Esophagus muscularis mucosa (tissue), 4 donors: ENCODE measurements around the gene MAN1B1.

Source experiments
- EP300 ChIP-seq: sonication (generic); formaldehyde crosslinking; IDR thresholded peaks from one replicate; pipeline ENCODE4 v1.6.1; 2017; ENCODE audit warnings: antibody characterized with exemption
- POLR2A ChIP-seq: fragments of 450-650 bp; IDR thresholded peaks from one replicate; pipeline ENCODE4 v1.6.1; 2017; ENCODE audit warnings: antibody characterized with exemption, moderate library complexity, mild to moderate bottlenecking, low read depth
- POLR2AphosphoS5 ChIP-seq, 2 donors: sonication (generic); formaldehyde crosslinking; IDR thresholded peaks; one replicate each; pipeline ENCODE4 v1.6.1; 2017; ENCODE audit warnings: antibody characterized with exemption in 2 of 2
- TF ChIP-seq, protein P1 (sequence below), 3 experiments: fragments of 200-600 bp in 2 of 3; fragments of 450-650 bp in 1 of 3; sonication (generic) in 2 of 3; IDR thresholded peaks; one replicate each; pipeline ENCODE4 v1.5.1; 2017 to 2019; ENCODE audit warnings: antibody characterized with exemption in 3 of 3, mild to moderate bottlenecking in 2 of 3, moderate library complexity in 1 of 3

GRCh38 chr9:137083394-137084004 lies 3.3 kb upstream of the MAN1B1 start:
- no peak for TF ChIP-seq POLR2A
- TF ChIP-seq, protein P1, sequence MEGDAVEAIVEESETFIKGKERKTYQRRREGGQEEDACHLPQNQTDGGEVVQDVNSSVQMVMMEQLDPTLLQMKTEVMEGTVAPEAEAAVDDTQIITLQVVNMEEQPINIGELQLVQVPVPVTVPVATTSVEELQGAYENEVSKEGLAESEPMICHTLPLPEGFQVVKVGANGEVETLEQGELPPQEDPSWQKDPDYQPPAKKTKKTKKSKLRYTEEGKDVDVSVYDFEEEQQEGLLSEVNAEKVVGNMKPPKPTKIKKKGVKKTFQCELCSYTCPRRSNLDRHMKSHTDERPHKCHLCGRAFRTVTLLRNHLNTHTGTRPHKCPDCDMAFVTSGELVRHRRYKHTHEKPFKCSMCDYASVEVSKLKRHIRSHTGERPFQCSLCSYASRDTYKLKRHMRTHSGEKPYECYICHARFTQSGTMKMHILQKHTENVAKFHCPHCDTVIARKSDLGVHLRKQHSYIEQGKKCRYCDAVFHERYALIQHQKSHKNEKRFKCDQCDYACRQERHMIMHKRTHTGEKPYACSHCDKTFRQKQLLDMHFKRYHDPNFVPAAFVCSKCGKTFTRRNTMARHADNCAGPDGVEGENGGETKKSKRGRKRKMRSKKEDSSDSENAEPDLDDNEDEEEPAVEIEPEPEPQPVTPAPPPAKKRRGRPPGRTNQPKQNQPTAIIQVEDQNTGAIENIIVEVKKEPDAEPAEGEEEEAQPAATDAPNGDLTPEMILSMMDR (IDR thresholded peaks at IDR 0.05) = no peak
- peak; percentile 51 to 55 for TF ChIP-seq POLR2AphosphoS5 (IDR thresholded peaks at IDR 0.05)
- no peak for TF ChIP-seq EP300
